Endothelial cell (in vitro differentiated cells): ENCODE results near the gene DNALI1. TPM values are rescaled to one million over a fixed set of nuclear protein-coding genes. Genes with fewer than 3 reads are reported as not detected.

ENCODE experiments used
- DNase-seq: peaks from one replicate; pipeline ENCODE4 v3.0.0; 2021; ENCODE audit warnings: low spot score
- H3K27ac Mint-ChIP-seq: one replicate; pipeline ENCODE4 v1.8.0; 2021; ENCODE audit warnings: mixed read lengths, inconsistent platforms; ENCODE audit not compliant: unreplicated experiment
- H3K27me3 Mint-ChIP-seq: one replicate; pipeline ENCODE4 v1.8.0; 2021; ENCODE audit warnings: mild to moderate bottlenecking, moderate library complexity, mixed read lengths, inconsistent platforms; ENCODE audit not compliant: unreplicated experiment
- H3K36me3 Mint-ChIP-seq: one replicate; pipeline ENCODE4 v1.8.0; 2021; ENCODE audit warnings: mild to moderate bottlenecking, low read depth, mixed read lengths, inconsistent platforms; ENCODE audit not compliant: unreplicated experiment
- H3K4me1 Mint-ChIP-seq: one replicate; pipeline ENCODE4 v1.8.0; 2021; ENCODE audit warnings: mild to moderate bottlenecking, mixed read lengths, inconsistent platforms; ENCODE audit not compliant: unreplicated experiment
- H3K4me3 Mint-ChIP-seq: one replicate; pipeline ENCODE4 v1.8.0; 2021; ENCODE audit warnings: mild to moderate bottlenecking, mixed read lengths, inconsistent platforms; ENCODE audit not compliant: unreplicated experiment
- H3K9me3 Mint-ChIP-seq: one replicate; pipeline ENCODE4 v1.8.0; 2021; ENCODE audit warnings: mixed read lengths, inconsistent platforms; ENCODE audit not compliant: unreplicated experiment
- CTCF ChIP-seq: fragments of 200-600 bp; sonication (generic); IDR thresholded peaks from one replicate; pipeline ENCODE4 v1.5.0; 2021; ENCODE audit warnings: antibody characterized with exemption; ENCODE audit not compliant: unreplicated experiment
- total RNA-seq: library from RNA; stranded (reverse); fragmentation: NEBNext Ultra II Directional; extraction: Animal tissue kit (Norgen Biotek cat#: 25700); gene quantifications from one replicate; pipeline ENCODE4 v1.2.1, GENCODE V29; 2021; ENCODE audit not compliant: unreplicated experiment

The DNALI1 gene
- total RNA-seq, 1 donor from 2014 or later: 13.0 TPM

- peaks cover 15% of the 10 kb centered on the region for H3K4me1 Mint-ChIP-seq
- peak overlapping the region; percentile 99 for H3K27ac Mint-ChIP-seq
- peaks cover 6% of the 10 kb centered on the region for H3K27me3 Mint-ChIP-seq
- H3K36me3 Mint-ChIP-seq: peaks cover 5% of the 10 kb centered on the region
- TF ChIP-seq CTCF: no peak
- H3K4me3 Mint-ChIP-seq: peak overlapping the region; percentile 100
- no peaks in the 10 kb centered on the region for H3K9me3 Mint-ChIP-seq
- no peak for DNase-seq
Measured at GRCh38 chr1:37596182-37596667, 39.5 kb downstream of the DNALI1 start.

DNA sequence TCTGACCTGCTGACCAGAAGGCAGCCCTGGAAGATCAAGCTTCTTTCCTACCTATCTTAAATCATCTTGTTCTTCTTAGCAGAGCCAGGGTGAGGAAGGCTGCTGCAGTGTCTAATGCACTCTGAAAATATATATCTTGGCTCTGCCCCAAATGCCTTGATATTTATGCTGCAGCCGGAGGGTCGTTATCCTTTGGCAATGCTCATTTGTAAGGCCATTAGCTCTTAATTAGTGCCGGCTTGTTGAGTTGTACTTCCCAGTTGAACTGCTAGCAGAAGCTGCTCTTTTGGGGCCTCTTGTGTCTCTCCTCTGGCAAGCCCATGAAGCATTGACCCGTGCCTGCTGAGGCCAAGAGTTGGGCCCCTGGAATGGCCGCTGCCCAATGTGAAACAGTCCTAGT lies 43.2 kb downstream of the DNALI1 start:
- H3K36me3 Mint-ChIP-seq: no peaks in the 10 kb centered on the region

DNA sequence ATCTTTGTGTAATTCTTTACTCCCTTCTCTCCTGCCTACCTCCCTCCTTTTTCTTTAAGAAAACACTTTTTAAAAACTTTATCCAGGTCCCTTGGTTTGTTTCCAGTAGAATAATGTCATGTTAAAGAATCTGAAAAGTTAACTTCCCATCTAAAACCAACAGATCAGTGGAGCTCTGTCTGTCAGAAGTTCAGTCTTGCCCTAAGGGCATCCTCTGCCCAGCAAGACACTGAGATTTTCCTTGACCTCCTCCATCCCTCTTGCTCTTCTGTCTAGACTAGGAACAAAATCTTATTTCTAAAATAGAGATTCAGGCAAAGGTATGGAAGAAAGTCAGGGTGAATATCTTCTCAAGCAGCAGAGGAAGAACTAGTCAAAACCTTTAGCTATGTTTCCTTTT lies 44.7 kb downstream of the DNALI1 start:
- H3K27ac Mint-ChIP-seq: no peak overlapping the region
- no peak overlapping the region for H3K4me3 Mint-ChIP-seq
- TF ChIP-seq CTCF: no peak
- no peak for DNase-seq
- H3K36me3 Mint-ChIP-seq: no peaks in the 10 kb centered on the region
- no peaks in the 10 kb centered on the region for H3K9me3 Mint-ChIP-seq
- peaks cover 3% of the 10 kb centered on the region for H3K27me3 Mint-ChIP-seq
- H3K4me1 Mint-ChIP-seq: no peaks in the 10 kb centered on the region

More for the DNA sequence above, 43.2 kb downstream of the DNALI1 start:
- no peak overlapping the region for H3K4me3 Mint-ChIP-seq
- H3K9me3 Mint-ChIP-seq: no peaks in the 10 kb centered on the region
- no peak overlapping the region for H3K27ac Mint-ChIP-seq
- H3K4me1 Mint-ChIP-seq: peaks cover 11% of the 10 kb centered on the region
- no peak for DNase-seq
- peaks cover 9% of the 10 kb centered on the region for H3K27me3 Mint-ChIP-seq
- no peak for TF ChIP-seq CTCF

- no peak overlapping the region for H3K4me3 Mint-ChIP-seq
- TF ChIP-seq CTCF: peak; percentile 59
- H3K4me1 Mint-ChIP-seq: no peaks in the 10 kb centered on the region
- no peaks in the 10 kb centered on the region for H3K36me3 Mint-ChIP-seq
- no peak overlapping the region for H3K27ac Mint-ChIP-seq
- no peaks in the 10 kb centered on the region for H3K9me3 Mint-ChIP-seq
- peak; percentile 35 for DNase-seq
- peaks cover 3% of the 10 kb centered on the region for H3K27me3 Mint-ChIP-seq
Measured at GRCh38 chr1:37602750-37603694, 46.3 kb downstream of the DNALI1 start.
